HepG2 (cell line): ENCODE results near the gene NEK3. TPM values are rescaled to one million over a fixed set of nuclear protein-coding genes. Genes with fewer than 3 reads are reported as not detected.

Experiments
- DNMT1 ChIP-seq: sonication (generic); formaldehyde crosslinking; IDR thresholded peaks from 2 replicates; pipeline ENCODE4 v1.5.1; 2020; ENCODE audit warnings: mild to moderate bottlenecking, missing genetic modification reagents
- ESRRA ChIP-seq: sonication (generic); formaldehyde crosslinking; IDR thresholded peaks from 2 replicates; pipeline ENCODE4 v1.5.1; 2020; ENCODE audit warnings: mild to moderate bottlenecking, low read depth, missing genetic modification reagents
- EZH2 ChIP-seq: conservative IDR thresholded peaks from 2 replicates; pipeline ENCODE4 v1.6.1; 2012; ENCODE audit warnings: mild to moderate bottlenecking, low read depth, low read length, moderate library complexity
- MLLT10 ChIP-seq: sonication (generic); formaldehyde crosslinking; IDR thresholded peaks from 2 replicates; pipeline ENCODE4 v1.4.0; 2020; ENCODE audit warnings: missing genetic modification reagents
- MXD4 ChIP-seq: IDR thresholded peaks from 2 replicates; pipeline ENCODE4 v1.6.1; 2016; ENCODE audit warnings: mild to moderate bottlenecking, missing biosample characterization, missing genetic modification reagents
- NPAS2 ChIP-seq: sonication (generic); formaldehyde crosslinking; IDR thresholded peaks from 2 replicates; pipeline ENCODE4 v1.8.0; 2022; ENCODE audit warnings: mild to moderate bottlenecking, missing genetic modification reagents, borderline replicate concordance
- NR2C2 ChIP-seq: sonication (generic); formaldehyde crosslinking; IDR thresholded peaks from 2 replicates; pipeline ENCODE4 v1.4.0; 2020; ENCODE audit warnings: missing genetic modification reagents, mild to moderate bottlenecking, moderate library complexity, borderline replicate concordance
- NR2F6 ChIP-seq, 2 experiments: IDR thresholded peaks; 2 replicates each; pipeline ENCODE4 v1.6.1; 2016; ENCODE audit warnings: antibody characterized with exemption in 1 of 2, mild to moderate bottlenecking in 1 of 2
- SAFB2 ChIP-seq: sonication (generic); formaldehyde crosslinking; IDR thresholded peaks from 2 replicates; pipeline ENCODE4 v1.5.1; 2020; ENCODE audit warnings: missing genetic modification reagents, low read depth, mild to moderate bottlenecking, borderline replicate concordance
- SIN3A ChIP-seq: IDR thresholded peaks from 2 replicates; pipeline ENCODE4 v1.6.1; 2011; ENCODE audit warnings: low read depth, mild to moderate bottlenecking, control low read depth, low read length, borderline replicate concordance
- TBX3 ChIP-seq: fragments of 450-650 bp; IDR thresholded peaks from 2 replicates; pipeline ENCODE4 v1.6.1; 2017; ENCODE audit warnings: antibody characterized with exemption, mild to moderate bottlenecking, inconsistent platforms, borderline replicate concordance
- YEATS4 ChIP-seq: sonication (generic); formaldehyde crosslinking; IDR thresholded peaks from 2 replicates; pipeline ENCODE4 v1.4.0; 2020; ENCODE audit warnings: missing genetic modification reagents, borderline replicate concordance
- ZBTB8A ChIP-seq: sonication (generic); formaldehyde crosslinking; IDR thresholded peaks from 2 replicates; pipeline ENCODE4 v1.4.0; 2020; ENCODE audit warnings: mild to moderate bottlenecking, low read depth, missing genetic modification reagents, borderline replicate concordance
- ZC3H13 ChIP-seq: sonication (generic); formaldehyde crosslinking; IDR thresholded peaks from 2 replicates; pipeline ENCODE4 v1.8.1; 2023; ENCODE audit warnings: mild to moderate bottlenecking, missing genetic modification reagents, moderate library complexity
- ZFAT ChIP-seq: sonication (generic); formaldehyde crosslinking; conservative IDR thresholded peaks from 2 replicates; pipeline ENCODE4 v1.8.1; 2023; ENCODE audit warnings: missing genetic modification reagents, inconsistent platforms
- ZNF124 ChIP-seq: sonication (generic); formaldehyde crosslinking; IDR thresholded peaks from 2 replicates; pipeline ENCODE4 v1.4.0; 2020; ENCODE audit warnings: missing genetic modification reagents
- ZNF296 ChIP-seq: sonication (generic); formaldehyde crosslinking; conservative IDR thresholded peaks from 2 replicates; pipeline ENCODE4 v1.5.0; 2020; ENCODE audit warnings: mild to moderate bottlenecking, missing genetic modification reagents
- ZNF350 ChIP-seq: sonication (generic); formaldehyde crosslinking; IDR thresholded peaks from 2 replicates; pipeline ENCODE4 v1.4.0; 2020; ENCODE audit warnings: mild to moderate bottlenecking, low read depth, missing genetic modification reagents, borderline replicate concordance
- ZNF746 ChIP-seq: sonication (generic); formaldehyde crosslinking; IDR thresholded peaks from 2 replicates; pipeline ENCODE4 v1.8.0; 2022; ENCODE audit warnings: mild to moderate bottlenecking, missing genetic modification reagents
- ZSCAN21 ChIP-seq: sonication (generic); formaldehyde crosslinking; IDR thresholded peaks from 2 replicates; pipeline ENCODE4 v1.8.0; 2022; ENCODE audit warnings: mild to moderate bottlenecking, missing genetic modification reagents, moderate library complexity, borderline replicate concordance
- polyA plus RNA-seq, 8 experiments: library from polyadenylated mRNA; depleted of rRNA in 3 of 8; stranded (reverse) in 7 of 8; unstranded in 1 of 8; fragments of >200 nt; fragmentation: Illumina TruSeq in 4 of 8; extraction: Trizol in 4 of 8; gene quantifications; 2 replicates each; pipeline versions ENCODE4 v1.2.1 to v1.2.3, GENCODE V29; 2011 to 2016; ENCODE audit warnings: low read depth in 4 of 8, missing spikeins in 1 of 8, mixed read lengths in 1 of 8; ENCODE audit not compliant: insufficient read depth in 1 of 8
- total RNA-seq, 5 experiments: library from RNA; depleted of rRNA; stranded (reverse); fragments of >200 nt; fragmentation: Illumina TruSeq; extraction: Trizol; gene quantifications; 2 replicates each; pipeline ENCODE4 v1.2.3, GENCODE V29; 2016; ENCODE audit warnings: low read depth in 1 of 5
- TF ChIP-seq, protein P1 (sequence below): sonication (generic); formaldehyde crosslinking; IDR thresholded peaks from 2 replicates; pipeline ENCODE4 v1.4.0; 2020; ENCODE audit warnings: mild to moderate bottlenecking, missing genetic modification reagents, borderline replicate concordance
- TF ChIP-seq, protein P2 (sequence below): sonication (generic); formaldehyde crosslinking; IDR thresholded peaks from 2 replicates; pipeline ENCODE4 v1.8.0; 2022; ENCODE audit warnings: missing genetic modification reagents, low read depth, mild to moderate bottlenecking, borderline replicate concordance
- TF ChIP-seq, protein P3 (sequence below): sonication (generic); IDR thresholded peaks from 2 replicates; pipeline ENCODE4 v1.6.1; 2016; ENCODE audit warnings: low read depth, borderline replicate concordance
- TF ChIP-seq, protein P4 (sequence below): sonication (generic); formaldehyde crosslinking; IDR thresholded peaks from 2 replicates; pipeline ENCODE4 v1.5.0; 2020; ENCODE audit warnings: missing genetic modification reagents
- TF ChIP-seq, protein P5 (sequence below): sonication (generic); formaldehyde crosslinking; IDR thresholded peaks from 2 replicates; pipeline ENCODE4 v1.4.0; 2020; ENCODE audit warnings: missing genetic modification reagents

The NEK3 gene
- total and polyA plus RNA-seq, 2 of the 13 experiments (the other 11 are each of a cell fraction or from before 2014, with no cell fraction given): 36.7 to 68.2 TPM

DNA sequence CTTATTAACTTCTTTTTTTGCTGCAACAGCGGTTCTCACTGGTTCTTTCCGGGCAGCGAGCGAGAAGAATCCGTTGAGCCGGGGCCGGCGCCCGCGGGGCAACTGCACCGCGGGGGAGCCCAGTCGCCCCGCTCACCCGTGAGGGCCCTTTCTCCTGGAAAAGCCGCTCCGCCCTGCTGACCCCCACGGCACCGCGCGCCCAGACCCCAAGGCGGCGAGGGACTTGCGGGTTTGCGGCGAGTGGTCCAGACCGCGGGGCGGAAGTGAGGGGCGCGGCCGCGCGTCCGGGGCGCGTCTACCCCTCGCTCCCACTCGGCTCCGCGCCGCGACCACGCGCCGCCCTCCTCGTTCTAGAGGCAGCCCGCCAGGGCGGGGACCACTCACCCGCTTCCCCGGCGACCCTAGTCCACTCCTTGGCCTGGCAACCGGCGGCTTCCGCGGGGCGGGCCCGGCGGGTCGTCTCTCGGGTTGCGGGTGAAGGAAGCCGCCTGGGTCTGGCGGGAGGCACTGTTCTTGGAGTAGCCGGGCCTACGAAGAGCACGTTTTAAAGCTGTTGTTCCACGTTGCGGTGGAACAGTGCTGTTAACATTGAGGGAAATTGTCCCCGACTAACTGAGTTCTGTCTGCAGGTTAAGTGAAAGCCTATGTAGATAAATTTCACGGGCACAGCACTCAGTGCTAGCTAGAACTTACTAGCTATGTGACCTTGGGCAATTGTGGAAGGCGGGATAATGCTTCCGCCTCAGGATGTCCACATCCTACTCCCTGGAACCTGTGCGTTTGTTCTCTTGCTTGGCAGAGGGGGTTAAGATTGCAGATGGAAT is at the start of gene NEK3 (continued):
- TF ChIP-seq ZNF350 (CRISPR knock-in tag): peak; percentile 23; the same call in 1 of the 2 replicates
- TF ChIP-seq NPAS2 (CRISPR knock-in tag): no peak
- TF ChIP-seq ZSCAN21 (CRISPR knock-in tag): no peak
- TF ChIP-seq, protein P1, sequence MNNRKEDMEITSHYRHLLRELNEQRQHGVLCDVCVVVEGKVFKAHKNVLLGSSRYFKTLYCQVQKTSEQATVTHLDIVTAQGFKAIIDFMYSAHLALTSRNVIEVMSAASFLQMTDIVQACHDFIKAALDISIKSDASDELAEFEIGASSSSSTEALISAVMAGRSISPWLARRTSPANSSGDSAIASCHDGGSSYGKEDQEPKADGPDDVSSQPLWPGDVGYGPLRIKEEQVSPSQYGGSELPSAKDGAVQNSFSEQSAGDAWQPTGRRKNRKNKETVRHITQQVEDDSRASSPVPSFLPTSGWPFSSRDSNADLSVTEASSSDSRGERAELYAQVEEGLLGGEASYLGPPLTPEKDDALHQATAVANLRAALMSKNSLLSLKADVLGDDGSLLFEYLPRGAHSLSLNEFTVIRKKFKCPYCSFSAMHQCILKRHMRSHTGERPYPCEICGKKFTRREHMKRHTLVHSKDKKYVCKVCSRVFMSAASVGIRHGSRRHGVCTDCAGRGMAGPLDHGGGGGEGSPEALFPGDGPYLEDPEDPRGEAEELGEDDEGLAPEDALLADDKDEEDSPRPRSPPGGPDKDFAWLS (CRISPR knock-in tag): no peak
- TF ChIP-seq, protein P2, sequence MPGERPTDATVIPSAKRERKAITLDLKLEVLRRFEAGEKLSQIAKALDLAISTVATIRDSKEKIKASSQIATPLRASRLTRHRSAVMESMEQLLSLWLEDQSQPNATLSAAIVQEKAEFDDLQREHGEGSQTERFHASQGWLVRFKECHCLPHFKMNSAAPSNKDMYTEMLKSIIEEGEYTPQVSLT (CRISPR knock-in tag): no peak
- TF ChIP-seq TBX3: no peak
- no peak for TF ChIP-seq EZH2
- TF ChIP-seq, protein P3, sequence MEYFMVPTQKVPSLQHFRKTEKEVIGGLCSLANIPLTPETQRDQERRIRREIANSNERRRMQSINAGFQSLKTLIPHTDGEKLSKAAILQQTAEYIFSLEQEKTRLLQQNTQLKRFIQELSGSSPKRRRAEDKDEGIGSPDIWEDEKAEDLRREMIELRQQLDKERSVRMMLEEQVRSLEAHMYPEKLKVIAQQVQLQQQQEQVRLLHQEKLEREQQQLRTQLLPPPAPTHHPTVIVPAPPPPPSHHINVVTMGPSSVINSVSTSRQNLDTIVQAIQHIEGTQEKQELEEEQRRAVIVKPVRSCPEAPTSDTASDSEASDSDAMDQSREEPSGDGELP: no peak
- TF ChIP-seq DNMT1 (CRISPR knock-in tag): 0 out of 2 replicates have a peak, but pooled peaks have one; percentile 61
- TF ChIP-seq NR2C2 (CRISPR knock-in tag): peak; percentile 60
- TF ChIP-seq, protein P4, sequence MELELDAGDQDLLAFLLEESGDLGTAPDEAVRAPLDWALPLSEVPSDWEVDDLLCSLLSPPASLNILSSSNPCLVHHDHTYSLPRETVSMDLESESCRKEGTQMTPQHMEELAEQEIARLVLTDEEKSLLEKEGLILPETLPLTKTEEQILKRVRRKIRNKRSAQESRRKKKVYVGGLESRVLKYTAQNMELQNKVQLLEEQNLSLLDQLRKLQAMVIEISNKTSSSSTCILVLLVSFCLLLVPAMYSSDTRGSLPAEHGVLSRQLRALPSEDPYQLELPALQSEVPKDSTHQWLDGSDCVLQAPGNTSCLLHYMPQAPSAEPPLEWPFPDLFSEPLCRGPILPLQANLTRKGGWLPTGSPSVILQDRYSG (CRISPR knock-in tag): peak; percentile 95
- TF ChIP-seq, protein P5, sequence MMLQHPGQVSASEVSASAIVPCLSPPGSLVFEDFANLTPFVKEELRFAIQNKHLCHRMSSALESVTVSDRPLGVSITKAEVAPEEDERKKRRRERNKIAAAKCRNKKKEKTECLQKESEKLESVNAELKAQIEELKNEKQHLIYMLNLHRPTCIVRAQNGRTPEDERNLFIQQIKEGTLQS (CRISPR knock-in tag): peak; percentile 18; the same call in 1 of the 2 replicates
- peak; percentile 85; the same call in 1 of the 2 replicates for TF ChIP-seq ZFAT
- TF ChIP-seq MLLT10: no peak
- peak; percentile 68; the same call in 1 of the 2 replicates for TF ChIP-seq MXD4
- no peak; the same call in 1 of the 2 replicates for TF ChIP-seq NR2F6 (IDR thresholded peaks at IDR 0.05)
- peak; percentile 45; the same call in 1 of the 2 replicates for TF ChIP-seq NR2F6 (CRISPR knock-in tag; IDR thresholded peaks at IDR 0.05)
- peak; percentile 87 for TF ChIP-seq ZC3H13 (CRISPR knock-in tag)
- TF ChIP-seq ZBTB8A (CRISPR knock-in tag): peak; percentile 65; the same call in 1 of the 2 replicates
- 0 out of 2 replicates have a peak, but pooled peaks have one; percentile 44 for TF ChIP-seq SIN3A
- peak; percentile 50; the same call in 1 of the 2 replicates for TF ChIP-seq ESRRA
- peak; percentile 86 for TF ChIP-seq ZNF296
- no peak for TF ChIP-seq ZNF124 (CRISPR knock-in tag)
- peak; percentile 45; the same call in 1 of the 2 replicates for TF ChIP-seq ZNF746 (CRISPR knock-in tag)
- peak; percentile 47; the same call in 1 of the 2 replicates for TF ChIP-seq SAFB2 (CRISPR knock-in tag)
- peak; percentile 85; the same call in 1 of the 2 replicates for TF ChIP-seq YEATS4 (CRISPR knock-in tag)
